Measurements from ENCODE around the gene RNASE4.

Gene RNASE4

DNA sequence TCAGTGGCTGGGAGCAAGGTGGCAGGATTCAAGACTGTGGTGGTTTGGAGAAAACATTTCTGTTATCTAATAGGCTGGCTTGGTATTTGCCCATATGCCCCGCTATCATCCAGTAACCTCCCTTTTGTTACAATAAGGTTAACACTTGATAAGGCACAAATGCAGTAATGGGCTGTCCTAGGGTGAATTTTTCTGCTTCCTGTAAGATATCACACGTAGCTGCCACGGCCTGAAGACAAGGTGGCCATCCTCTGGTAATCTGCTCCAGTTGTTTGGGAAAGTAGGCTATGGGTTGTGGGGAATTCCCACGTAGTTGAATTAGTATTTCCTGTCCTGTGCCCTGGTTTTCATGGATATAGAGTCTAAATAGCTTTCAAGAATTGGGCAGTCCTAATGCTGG lies 27.3 kb downstream of the RNASE4 start (continued):
- TF ChIP-seq, protein P1, sequence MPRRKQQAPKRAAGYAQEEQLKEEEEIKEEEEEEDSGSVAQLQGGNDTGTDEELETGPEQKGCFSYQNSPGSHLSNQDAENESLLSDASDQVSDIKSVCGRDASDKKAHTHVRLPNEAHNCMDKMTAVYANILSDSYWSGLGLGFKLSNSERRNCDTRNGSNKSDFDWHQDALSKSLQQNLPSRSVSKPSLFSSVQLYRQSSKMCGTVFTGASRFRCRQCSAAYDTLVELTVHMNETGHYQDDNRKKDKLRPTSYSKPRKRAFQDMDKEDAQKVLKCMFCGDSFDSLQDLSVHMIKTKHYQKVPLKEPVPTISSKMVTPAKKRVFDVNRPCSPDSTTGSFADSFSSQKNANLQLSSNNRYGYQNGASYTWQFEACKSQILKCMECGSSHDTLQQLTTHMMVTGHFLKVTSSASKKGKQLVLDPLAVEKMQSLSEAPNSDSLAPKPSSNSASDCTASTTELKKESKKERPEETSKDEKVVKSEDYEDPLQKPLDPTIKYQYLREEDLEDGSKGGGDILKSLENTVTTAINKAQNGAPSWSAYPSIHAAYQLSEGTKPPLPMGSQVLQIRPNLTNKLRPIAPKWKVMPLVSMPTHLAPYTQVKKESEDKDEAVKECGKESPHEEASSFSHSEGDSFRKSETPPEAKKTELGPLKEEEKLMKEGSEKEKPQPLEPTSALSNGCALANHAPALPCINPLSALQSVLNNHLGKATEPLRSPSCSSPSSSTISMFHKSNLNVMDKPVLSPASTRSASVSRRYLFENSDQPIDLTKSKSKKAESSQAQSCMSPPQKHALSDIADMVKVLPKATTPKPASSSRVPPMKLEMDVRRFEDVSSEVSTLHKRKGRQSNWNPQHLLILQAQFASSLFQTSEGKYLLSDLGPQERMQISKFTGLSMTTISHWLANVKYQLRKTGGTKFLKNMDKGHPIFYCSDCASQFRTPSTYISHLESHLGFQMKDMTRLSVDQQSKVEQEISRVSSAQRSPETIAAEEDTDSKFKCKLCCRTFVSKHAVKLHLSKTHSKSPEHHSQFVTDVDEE (CRISPR knock-in tag; IDR thresholded peaks at IDR 0.05): no peak
- TF ChIP-seq ZFP3 (CRISPR knock-in tag; IDR thresholded peaks at IDR 0.05): no peak
- no peak for TF ChIP-seq ARNTL (CRISPR knock-in tag; IDR thresholded peaks at IDR 0.05; ENCODE audit: borderline replicate concordance, low read depth)
- no peak for TF ChIP-seq SNAI2 (CRISPR knock-in tag; IDR thresholded peaks at IDR 0.05)

GRCh38 chr14:20712904-20713303 lies 28.5 kb downstream of the RNASE4 start:
- no peak for ATAC-seq
- no peak for TF ChIP-seq TOX (CRISPR knock-in tag; IDR thresholded peaks at IDR 0.05; ENCODE audit: borderline replicate concordance)
- TF ChIP-seq RARB (CRISPR knock-in tag; IDR thresholded peaks at IDR 0.05): no peak
- TF ChIP-seq TCF4 (CRISPR knock-in tag; IDR thresholded peaks at IDR 0.05; ENCODE audit: borderline replicate concordance): no peak
- no peak for TF ChIP-seq ZNF70 (CRISPR knock-in tag; IDR thresholded peaks at IDR 0.05)
- TF ChIP-seq GLIS3 (CRISPR knock-in tag; IDR thresholded peaks at IDR 0.05): no peak
- TF ChIP-seq ARNTL (CRISPR knock-in tag; IDR thresholded peaks at IDR 0.05; ENCODE audit: borderline replicate concordance, low read depth): no peak
- TF ChIP-seq SNAI2 (CRISPR knock-in tag; IDR thresholded peaks at IDR 0.05): no peak
- no peak for TF ChIP-seq ZNF565 (CRISPR knock-in tag; conservative IDR thresholded peaks at IDR 0.05; ENCODE audit: low read depth)
- TF ChIP-seq, protein P2, sequence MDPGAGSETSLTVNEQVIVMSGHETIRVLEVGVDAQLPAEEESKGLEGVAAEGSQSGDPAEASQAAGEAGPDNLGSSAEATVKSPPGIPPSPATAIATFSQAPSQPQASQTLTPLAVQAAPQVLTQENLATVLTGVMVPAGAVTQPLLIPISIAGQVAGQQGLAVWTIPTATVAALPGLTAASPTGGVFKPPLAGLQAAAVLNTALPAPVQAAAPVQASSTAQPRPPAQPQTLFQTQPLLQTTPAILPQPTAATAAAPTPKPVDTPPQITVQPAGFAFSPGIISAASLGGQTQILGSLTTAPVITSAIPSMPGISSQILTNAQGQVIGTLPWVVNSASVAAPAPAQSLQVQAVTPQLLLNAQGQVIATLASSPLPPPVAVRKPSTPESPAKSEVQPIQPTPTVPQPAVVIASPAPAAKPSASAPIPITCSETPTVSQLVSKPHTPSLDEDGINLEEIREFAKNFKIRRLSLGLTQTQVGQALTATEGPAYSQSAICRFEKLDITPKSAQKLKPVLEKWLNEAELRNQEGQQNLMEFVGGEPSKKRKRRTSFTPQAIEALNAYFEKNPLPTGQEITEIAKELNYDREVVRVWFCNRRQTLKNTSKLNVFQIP (CRISPR knock-in tag; IDR thresholded peaks at IDR 0.05; ENCODE audit: borderline replicate concordance, low read depth): no peak
- no peak for TF ChIP-seq ISL1 (CRISPR knock-in tag; IDR thresholded peaks at IDR 0.05)
- TF ChIP-seq PPARA (CRISPR knock-in tag; IDR thresholded peaks at IDR 0.05; ENCODE audit: borderline replicate concordance): no peak
- TF ChIP-seq ZFP3 (CRISPR knock-in tag; IDR thresholded peaks at IDR 0.05): no peak
- TF ChIP-seq PATZ1 (CRISPR knock-in tag; IDR thresholded peaks at IDR 0.05; ENCODE audit: borderline replicate concordance): no peak
- no peak for TF ChIP-seq ESRRG (CRISPR knock-in tag; IDR thresholded peaks at IDR 0.05)

GRCh38 chr14:20714593-20715250 lies 30.4 kb downstream of the RNASE4 start:
- no peak for TF ChIP-seq ZFP30 (CRISPR knock-in tag; IDR thresholded peaks at IDR 0.05)
- TF ChIP-seq TOX (CRISPR knock-in tag; IDR thresholded peaks at IDR 0.05; ENCODE audit: borderline replicate concordance): no peak
- TF ChIP-seq ARNTL (CRISPR knock-in tag; IDR thresholded peaks at IDR 0.05; ENCODE audit: borderline replicate concordance, low read depth): no peak
- no peak for TF ChIP-seq RARB (CRISPR knock-in tag; IDR thresholded peaks at IDR 0.05)
- TF ChIP-seq ZNF565 (CRISPR knock-in tag; conservative IDR thresholded peaks at IDR 0.05; ENCODE audit: low read depth): no peak
- TF ChIP-seq OSR1 (CRISPR knock-in tag; IDR thresholded peaks at IDR 0.05): no peak
- no peak for ATAC-seq

GRCh38 chr14:20719777-20720176 lies 35.4 kb downstream of the RNASE4 start:
- no peak for ATAC-seq
- TF ChIP-seq OSR1 (CRISPR knock-in tag; IDR thresholded peaks at IDR 0.05) (no peak), ZNF8 (CRISPR knock-in tag; IDR thresholded peaks at IDR 0.05) (no peak), GLIS3 (CRISPR knock-in tag; IDR thresholded peaks at IDR 0.05) (no peak), ZNF70 (CRISPR knock-in tag; IDR thresholded peaks at IDR 0.05) (no peak), ESRRG (CRISPR knock-in tag; IDR thresholded peaks at IDR 0.05) (no peak), SNAI2 (CRISPR knock-in tag; IDR thresholded peaks at IDR 0.05) (no peak), PPARA (CRISPR knock-in tag; IDR thresholded peaks at IDR 0.05; ENCODE audit: borderline replicate concordance) (no peak), ZFP3 (CRISPR knock-in tag; IDR thresholded peaks at IDR 0.05) (no peak), ZC3H10 (CRISPR knock-in tag; IDR thresholded peaks at IDR 0.05) (no peak), CSRNP3 (CRISPR knock-in tag; IDR thresholded peaks at IDR 0.05) (no peak)
- TF ChIP-seq, protein P3, sequence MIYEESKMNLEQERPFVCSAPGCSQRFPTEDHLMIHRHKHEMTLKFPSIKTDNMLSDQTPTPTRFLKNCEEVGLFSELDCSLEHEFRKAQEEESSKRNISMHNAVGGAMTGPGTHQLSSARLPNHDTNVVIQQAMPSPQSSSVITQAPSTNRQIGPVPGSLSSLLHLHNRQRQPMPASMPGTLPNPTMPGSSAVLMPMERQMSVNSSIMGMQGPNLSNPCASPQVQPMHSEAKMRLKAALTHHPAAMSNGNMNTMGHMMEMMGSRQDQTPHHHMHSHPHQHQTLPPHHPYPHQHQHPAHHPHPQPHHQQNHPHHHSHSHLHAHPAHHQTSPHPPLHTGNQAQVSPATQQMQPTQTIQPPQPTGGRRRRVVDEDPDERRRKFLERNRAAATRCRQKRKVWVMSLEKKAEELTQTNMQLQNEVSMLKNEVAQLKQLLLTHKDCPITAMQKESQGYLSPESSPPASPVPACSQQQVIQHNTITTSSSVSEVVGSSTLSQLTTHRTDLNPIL (CRISPR knock-in tag; IDR thresholded peaks at IDR 0.05; ENCODE audit: low read depth): no peak
- TF ChIP-seq, protein P1 (CRISPR knock-in tag; IDR thresholded peaks at IDR 0.05): no peak
